Ishikawa (cell line): ENCODE measurements around the gene PRSS3.

ENCODE experiments used
- EGR1 ChIP-seq: IDR thresholded peaks from 2 replicates; pipeline ENCODE4 v1.6.1; 2012
- EP300 ChIP-seq: IDR thresholded peaks from 2 replicates; pipeline ENCODE4 v1.6.1; 2012; ENCODE audit warnings: borderline replicate concordance
- MAX ChIP-seq: IDR thresholded peaks from 2 replicates; pipeline ENCODE4 v1.6.1; 2012
- RAD21 ChIP-seq: IDR thresholded peaks from 2 replicates; pipeline ENCODE4 v1.6.1; 2012; ENCODE audit warnings: low read depth
- REST ChIP-seq: IDR thresholded peaks from 2 replicates; pipeline ENCODE4 v1.6.1; 2012; ENCODE audit warnings: low read depth, mild to moderate bottlenecking
- USF1 ChIP-seq: IDR thresholded peaks from 2 replicates; pipeline ENCODE4 v1.6.1; 2012
- YY1 ChIP-seq: IDR thresholded peaks from 2 replicates; pipeline ENCODE4 v1.6.1; 2012; ENCODE audit warnings: low read depth
- ZBTB7A ChIP-seq: IDR thresholded peaks from 2 replicates; pipeline ENCODE4 v1.6.1; 2012; ENCODE audit warnings: low read depth

GRCh38 chr9:33782395-33783152 is 12.8 kb upstream of the PRSS3 start:
- TF ChIP-seq RAD21 (no peak), EGR1 (no peak), EP300 (no peak), YY1 (no peak), REST (no peak), ZBTB7A (no peak), MAX (no peak), USF1 (no peak)
